Mesenchymal stem cell (in vitro differentiated cells and primary cell): ENCODE measurements around the gene MOV10.

Experiments
- DNase-seq: peaks from one replicate; pipeline ENCODE4 v3.0.0-alpha.2; 2013
- H2AFZ ChIP-seq: one replicate; pipeline ENCODE4 v1.6.1; 2013; ENCODE audit warnings: low read depth, mild to moderate bottlenecking, control low read depth, inconsistent platforms, low read length, moderate library complexity
- H2AK5ac ChIP-seq: 2 replicates; pipeline ENCODE4 v1.6.1; 2013; ENCODE audit warnings: low read length, moderate library complexity, mild to moderate bottlenecking, inconsistent platforms; ENCODE audit not compliant: severe bottlenecking
- H2BK120ac ChIP-seq: one replicate; pipeline ENCODE4 v1.6.1; 2013; ENCODE audit warnings: low read depth, mild to moderate bottlenecking, inconsistent platforms, low read length, moderate library complexity
- H2BK12ac ChIP-seq, 2 experiments: one replicate each; pipeline ENCODE4 v1.6.1; 2013; ENCODE audit warnings: inconsistent platforms in 2 of 2, low read length in 2 of 2, mild to moderate bottlenecking in 2 of 2, moderate library complexity in 2 of 2, control low read depth in 1 of 2
- H2BK15ac ChIP-seq: one replicate; pipeline ENCODE4 v1.6.1; 2013; ENCODE audit warnings: mild to moderate bottlenecking, low read depth, inconsistent platforms; ENCODE audit not compliant: poor library complexity, severe bottlenecking
- H2BK5ac ChIP-seq: 2 replicates; pipeline ENCODE4 v1.6.1; 2013; ENCODE audit warnings: low read depth, mild to moderate bottlenecking, low read length, control low read depth, inconsistent platforms; ENCODE audit not compliant: poor library complexity, severe bottlenecking
- H3K14ac ChIP-seq, 2 experiments: one replicate each; pipeline ENCODE4 v1.6.1; 2013; ENCODE audit warnings: inconsistent platforms in 2 of 2, low read length in 2 of 2, control low read depth in 1 of 2, mild to moderate bottlenecking in 1 of 2, moderate library complexity in 1 of 2
- H3K18ac ChIP-seq, 2 experiments: one replicate each; pipeline ENCODE4 v1.6.1; 2013; ENCODE audit warnings: inconsistent platforms in 2 of 2, low read length in 2 of 2, control low read depth in 1 of 2, low read depth in 1 of 2, mild to moderate bottlenecking in 1 of 2
- H3K23ac ChIP-seq, 2 experiments: one replicate each; pipeline ENCODE4 v1.6.1; 2013; ENCODE audit warnings: inconsistent platforms in 2 of 2, low read length in 2 of 2, mild to moderate bottlenecking in 2 of 2, moderate library complexity in 2 of 2, control low read depth in 1 of 2
- H3K27ac ChIP-seq: 2 replicates; pipeline ENCODE4 v1.5.1; 2013; ENCODE audit warnings: mild to moderate bottlenecking, moderate library complexity, low read length, control low read depth, inconsistent platforms; ENCODE audit not compliant: poor library complexity, severe bottlenecking
- H3K27me3 ChIP-seq, 2 experiments: 2 replicates each; pipeline versions ENCODE4 v1.6.1 to v1.7.0; 2013; ENCODE audit warnings: low read length in 2 of 2, mild to moderate bottlenecking in 2 of 2, moderate library complexity in 2 of 2, control low read depth in 1 of 2, inconsistent platforms in 1 of 2; ENCODE audit not compliant: control insufficient read depth in 1 of 2, insufficient read depth in 1 of 2
- H3K36me3 ChIP-seq, 2 experiments: 2 replicates each; pipeline versions ENCODE4 v1.6.1 to v1.7.0; 2013; ENCODE audit warnings: low read length in 2 of 2, control low read depth in 1 of 2, inconsistent platforms in 1 of 2, low read depth in 1 of 2, mild to moderate bottlenecking in 1 of 2; ENCODE audit not compliant: insufficient read depth in 2 of 2, control insufficient read depth in 1 of 2
- H3K4ac ChIP-seq, 2 experiments: one replicate each; pipeline ENCODE4 v1.6.1; 2013; ENCODE audit warnings: inconsistent platforms in 2 of 2, low read length in 2 of 2, mild to moderate bottlenecking in 2 of 2, moderate library complexity in 2 of 2, control low read depth in 1 of 2, low read depth in 1 of 2
- H3K4me1 ChIP-seq: 2 replicates; pipeline ENCODE4 v1.6.1; 2013; ENCODE audit warnings: low read depth, low read length, control low read depth; ENCODE audit not compliant: control insufficient read depth, insufficient read depth
- H3K4me2 ChIP-seq: 2 replicates; pipeline ENCODE4 v1.6.1; 2013; ENCODE audit warnings: low read length, mild to moderate bottlenecking, inconsistent platforms; ENCODE audit not compliant: poor library complexity, severe bottlenecking
- H3K4me3 ChIP-seq, 2 experiments: 2 replicates each; pipeline versions ENCODE4 v1.5.1 to v1.7.0; 2013; ENCODE audit warnings: low read length in 2 of 2, mild to moderate bottlenecking in 2 of 2, control low read depth in 1 of 2, low read depth in 1 of 2; ENCODE audit not compliant: insufficient read depth in 1 of 2
- H3K79me1 ChIP-seq: replicated peaks from 2 replicates; pipeline ENCODE4 v1.6.1; 2013; ENCODE audit warnings: mild to moderate bottlenecking, control low read depth, low read length, inconsistent platforms; ENCODE audit not compliant: poor library complexity, severe bottlenecking
- H3K9ac ChIP-seq: 2 replicates; pipeline ENCODE4 v1.7.0; 2013; ENCODE audit warnings: mild to moderate bottlenecking, low read length, moderate library complexity
- H3K9me3 ChIP-seq: 2 replicates; pipeline ENCODE4 v1.7.0; 2013; ENCODE audit warnings: mild to moderate bottlenecking, low read length; ENCODE audit not compliant: control insufficient read depth
- H4K8ac ChIP-seq: one replicate; pipeline ENCODE4 v1.6.1; 2013; ENCODE audit warnings: inconsistent platforms, mild to moderate bottlenecking, low read length, moderate library complexity
- H4K91ac ChIP-seq: one replicate; pipeline ENCODE4 v1.6.1; 2013; ENCODE audit warnings: mild to moderate bottlenecking, low read length, inconsistent platforms
- WGBS: methylation state at CpG from one replicate; pipeline ENCODE4 v1.1.7; 2013; ENCODE audit warnings: mixed read lengths; 5-methylcytosine and 5-hydroxymethylcytosine counted together

Gene MOV10

DNA sequence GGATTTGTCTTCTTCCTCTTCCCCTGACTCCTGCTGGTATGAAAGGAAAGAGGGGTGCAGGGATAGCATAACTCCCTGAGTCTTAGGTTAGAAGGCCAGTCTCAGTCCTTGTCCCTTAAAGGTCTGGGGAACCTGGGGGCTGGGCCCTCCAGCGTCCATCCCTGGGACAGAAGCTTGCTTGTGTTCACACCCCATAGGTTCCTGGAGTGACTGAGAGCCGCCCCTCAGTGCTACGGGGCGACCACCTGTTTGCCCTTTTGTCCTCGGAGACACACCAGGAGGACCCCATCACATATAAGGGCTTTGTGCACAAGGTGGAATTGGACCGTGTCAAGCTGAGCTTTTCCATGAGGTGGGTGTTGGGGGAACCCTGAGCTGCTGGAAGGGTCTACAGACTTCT lies 19.4 kb downstream of the MOV10 start:
- Histone ChIP-seq H3K23ac (no peak overlapping the region), H3K79me1 (peaks cover 29% of the 10 kb centered on the region), H3K18ac (no peak overlapping the region), H3K27me3 (no peaks in the 10 kb centered on the region), H3K27ac (no peak overlapping the region), H3K9me3 (no peaks in the 10 kb centered on the region), H4K8ac (no peak overlapping the region), H3K36me3 (peaks cover 83 to 92% of the 10 kb centered on the region in 2 experiments), H2BK12ac (no peak overlapping the region), H2AFZ (no peak overlapping the region), H3K9ac (no peak overlapping the region), H4K91ac (no peak overlapping the region), H3K4me1 (peaks cover 8% of the 10 kb centered on the region), H2BK120ac (no peak overlapping the region), H3K4me2 (no peak overlapping the region), H3K14ac (no peak overlapping the region), H2AK5ac (no peak overlapping the region), H3K4ac (no peak overlapping the region), H3K4me3 (no peak overlapping the region), H2BK5ac (no peak overlapping the region), H2BK15ac (no peak overlapping the region)
- 98% methylated on average over 6 of the region's 6 CpGs for WGBS
- no peak for DNase-seq

DNA sequence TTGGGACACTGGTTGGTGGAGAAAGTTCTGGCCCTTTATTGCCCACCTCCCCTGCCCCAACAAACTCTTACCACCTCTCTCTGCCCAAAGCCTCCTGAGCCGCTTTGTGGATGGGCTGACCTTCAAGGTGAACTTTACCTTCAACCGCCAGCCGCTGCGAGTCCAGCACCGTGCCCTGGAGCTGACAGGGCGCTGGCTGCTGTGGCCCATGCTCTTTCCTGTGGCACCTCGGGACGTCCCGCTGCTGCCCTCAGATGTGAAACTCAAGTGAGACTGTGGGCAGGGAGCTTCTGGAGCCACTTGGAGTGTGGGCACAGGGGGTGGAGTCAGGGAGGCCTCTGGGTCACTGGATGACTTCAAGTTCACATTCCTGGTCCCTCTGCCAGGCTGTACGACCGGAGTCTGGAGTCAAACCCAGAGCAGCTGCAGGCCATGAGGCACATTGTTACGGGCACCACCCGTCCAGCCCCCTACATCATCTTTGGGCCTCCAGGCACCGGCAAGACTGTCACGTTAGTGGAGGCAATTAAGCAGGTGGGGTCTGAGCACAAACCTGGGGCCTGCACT lies 20.0 kb downstream of the MOV10 start:
- H2BK5ac ChIP-seq: no peak overlapping the region
- no peak overlapping the region for H4K91ac ChIP-seq
- H3K4me1 ChIP-seq: peaks cover 11% of the 10 kb centered on the region
- H3K18ac ChIP-seq: no peak overlapping the region
- no peaks in the 10 kb centered on the region for H3K27me3 ChIP-seq
- no peak overlapping the region for H3K4me2 ChIP-seq
- H2BK15ac ChIP-seq: no peak overlapping the region
- peaks cover 79 to 92% of the 10 kb centered on the region in 2 experiments for H3K36me3 ChIP-seq
- H3K4ac ChIP-seq: no peak overlapping the region
- no peaks in the 10 kb centered on the region for H3K9me3 ChIP-seq
- no peak overlapping the region for H3K27ac ChIP-seq
- H3K4me3 ChIP-seq: no peak overlapping the region
- no peak overlapping the region for H3K9ac ChIP-seq
- peaks cover 25% of the 10 kb centered on the region for H3K79me1 ChIP-seq
- no peak overlapping the region for H4K8ac ChIP-seq
- no peak overlapping the region for H3K14ac ChIP-seq
- H2AK5ac ChIP-seq: no peak overlapping the region
- 94% methylated on average over 15 of the region's 15 CpGs for WGBS
- DNase-seq: no peak
- H2AFZ ChIP-seq: no peak overlapping the region
- no peak overlapping the region for H3K23ac ChIP-seq
- no peak overlapping the region for H2BK120ac ChIP-seq
- H2BK12ac ChIP-seq: no peak overlapping the region

GRCh38 chr1:112695276-112695675 lies 20.8 kb downstream of the MOV10 start:
- Histone ChIP-seq H2BK15ac (no peak overlapping the region), H3K9me3 (no peaks in the 10 kb centered on the region), H4K91ac (no peak overlapping the region), H2AK5ac (no peak overlapping the region), H3K4me1 (peaks cover 20% of the 10 kb centered on the region), H3K18ac (no peak overlapping the region), H2BK12ac (no peak overlapping the region), H4K8ac (no peak overlapping the region), H2BK120ac (no peak overlapping the region), H3K27ac (no peak overlapping the region), H3K4ac (no peak overlapping the region), H3K14ac (no peak overlapping the region), H3K23ac (no peak overlapping the region), H3K36me3 (peaks cover 81 to 91% of the 10 kb centered on the region in 2 experiments), H3K9ac (no peak overlapping the region), H2BK5ac (no peak overlapping the region), H3K4me3 (no peak overlapping the region), H2AFZ (no peak overlapping the region), H3K79me1 (peaks cover 19% of the 10 kb centered on the region), H3K27me3 (no peaks in the 10 kb centered on the region), H3K4me2 (no peak overlapping the region)
- WGBS: over 99% methylated on average over 9 of the region's 9 CpGs
- no peak for DNase-seq

DNA sequence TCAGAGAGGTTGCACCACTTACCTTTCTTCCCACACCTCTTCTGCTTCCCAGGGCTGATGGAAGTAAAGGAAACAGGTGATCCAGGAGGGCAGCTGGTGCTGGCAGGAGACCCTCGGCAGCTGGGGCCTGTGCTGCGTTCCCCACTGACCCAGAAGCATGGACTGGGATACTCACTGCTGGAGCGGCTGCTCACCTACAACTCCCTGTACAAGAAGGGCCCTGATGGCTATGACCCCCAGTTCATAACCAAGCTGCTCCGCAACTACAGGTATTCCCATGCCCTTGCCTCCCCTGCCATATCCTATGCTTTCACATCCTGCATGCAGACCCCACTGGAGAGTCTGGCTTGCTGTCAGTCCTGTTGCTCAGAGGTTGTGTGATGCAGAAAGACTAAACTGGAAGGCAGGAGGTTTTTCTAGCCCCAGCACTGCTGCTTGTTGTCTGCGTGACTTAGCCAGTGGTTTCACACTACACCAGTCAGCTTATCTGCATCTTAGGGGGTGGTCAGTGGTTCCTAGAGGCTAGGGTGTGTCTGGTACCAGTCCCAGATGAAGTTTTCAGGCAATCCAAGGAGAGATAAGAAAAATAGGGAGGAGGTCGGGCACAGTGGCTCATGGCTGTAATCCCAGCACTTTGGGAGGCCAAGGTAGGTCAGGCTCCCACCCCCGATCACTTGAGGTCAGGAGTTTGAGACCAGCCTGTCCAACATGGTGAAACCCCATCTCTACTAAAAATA lies 22.3 kb downstream of the MOV10 start:
- H3K9ac ChIP-seq: no peak overlapping the region
- H2BK120ac ChIP-seq: no peak overlapping the region
- no peak overlapping the region for H3K23ac ChIP-seq
- H3K9me3 ChIP-seq: no peaks in the 10 kb centered on the region
- no peak for DNase-seq
- no peak overlapping the region for H2AK5ac ChIP-seq
- no peak overlapping the region for H2BK15ac ChIP-seq
- H3K4ac ChIP-seq: no peak overlapping the region
- peaks cover 86% of the 10 kb centered on the region in 2 experiments for H3K36me3 ChIP-seq
- no peak overlapping the region for H4K8ac ChIP-seq
- H2AFZ ChIP-seq: no peak overlapping the region
- no peak overlapping the region for H3K4me3 ChIP-seq
- H3K79me1 ChIP-seq: peaks cover 18% of the 10 kb centered on the region
- no peaks in the 10 kb centered on the region for H3K27me3 ChIP-seq
- H3K4me1 ChIP-seq: peaks cover 31% of the 10 kb centered on the region
- H2BK5ac ChIP-seq: no peak overlapping the region
- 98% methylated on average over 7 of the region's 7 CpGs for WGBS
- no peak overlapping the region for H2BK12ac ChIP-seq
- no peak overlapping the region for H3K14ac ChIP-seq
- H4K91ac ChIP-seq: no peak overlapping the region
- H3K27ac ChIP-seq: no peak overlapping the region
- H3K18ac ChIP-seq: no peak overlapping the region
- H3K4me2 ChIP-seq: no peak overlapping the region
